ENCODE measurements around the gene SLC16A12. TPM values are rescaled to one million over a fixed set of nuclear protein-coding genes. Genes with fewer than 3 reads are reported as not detected.

The SLC16A12 gene
- total and polyA plus RNA-seq, 2 of the 4 experiments (the other 2 are of a cell fraction) = 1.4 to 1.6 TPM

- H2AK9ac ChIP-seq (replicated peaks; ENCODE audit: low read depth, low read length, poor library complexity) = no peak overlapping the region
- in situ Hi-C loops (cut with MboI; ENCODE audit: low sequenced_read_pairs) (loop anchor here (5.0 kb wide), 1 partner anchor 299 kb away; no protein-coding TSS in a partner anchor), intact Hi-C loops (cut with micrococcal nuclease) (no loop called here), dilution Hi-C loops (cut with HindIII; ENCODE audit: low sequenced_read_pairs, unreplicated experiment) (no loop called here)
- H4K8ac ChIP-seq (ENCODE audit: low read depth in 2 of 2, low read length in 2 of 2) = no peak overlapping the region
- no CpG with 5 or more reads among the region's 1 CpG for WGBS, 2 experiments (ENCODE audit: extremely low coverage in 2 of 2, insufficient read length in 1 of 2)
- no peaks in the 10 kb centered on the region for H4K20me1 ChIP-seq (ENCODE audit: insufficient read depth, low read length)
- no peak overlapping the region for H2BK15ac ChIP-seq (ENCODE audit: low read depth, low read length)
- H3K56ac ChIP-seq (ENCODE audit: extremely low read depth, insufficient read depth, low read length) = no peak overlapping the region
- ATAC-seq (ENCODE audit: low read depth) (no peak), DNase-seq (peak; percentile 45)
- TF ChIP-seq MXI1 (IDR thresholded peaks at IDR 0.05; ENCODE audit: borderline replicate concordance, low read depth, low read length) (no peak), ELK1 (IDR thresholded peaks at IDR 0.05; ENCODE audit: borderline replicate concordance, low read depth, low read length) (no peak), CEBPB (IDR thresholded peaks at IDR 0.05; ENCODE audit: low read depth, low read length) (no peak), USF2 (IDR thresholded peaks at IDR 0.05; ENCODE audit: low read depth, low read length) (no peak), POLR2A (IDR thresholded peaks at IDR 0.05; ENCODE audit: low read depth, low read length) (no peak)
- no peaks in the 10 kb centered on the region for H3K79me1 ChIP-seq (ENCODE audit: low read depth in 1 of 2, low read length in 2 of 2)
- no peak overlapping the region for H3K4me2 ChIP-seq (ENCODE audit: low read depth, low read length)
- no peak overlapping the region for H3K9ac ChIP-seq (ENCODE audit: low read depth, low read length)
- no peak overlapping the region; the same call in 1 of the 2 replicates for H2AK5ac ChIP-seq (ENCODE audit: low read depth, low read length)
- no peak overlapping the region for H3K23ac ChIP-seq (ENCODE audit: low read depth, low read length)
- H4K91ac ChIP-seq (ENCODE audit: insufficient read depth, low read depth, low read length) = 0 out of 2 replicates have a peak overlapping the region, but pooled peaks have one; percentile 8
- no peak overlapping the region for H2AFZ ChIP-seq (replicated peaks; ENCODE audit: low read length, poor library complexity)
- peaks cover 4% of the 10 kb centered on the region; the same call in 1 of the 2 replicates for H3K4me1 ChIP-seq (ENCODE audit: control insufficient read depth, insufficient read depth, low read length)
- no peak overlapping the region for H3K4me3 ChIP-seq (ENCODE audit: insufficient read depth, low read depth, low read length)
- no peak overlapping the region for H2BK120ac ChIP-seq (ENCODE audit: low read depth, low read length)
- peak overlapping the region; percentile 31; the same call in 1 of the 2 replicates for H3K18ac ChIP-seq (ENCODE audit: low read depth, low read length)
- ChIA-PET POLR2A (ENCODE audit: unreplicated experiment) (interaction anchor here (0.6 kb wide), 1 partner anchor 265 kb away, joined by 3 read pairs; no protein-coding TSS in a partner anchor), CTCF (no interaction called here)
- no peak overlapping the region; the same call in 1 of the 2 replicates for H4K5ac ChIP-seq (ENCODE audit: low read depth, low read length)
- no peaks in the 10 kb centered on the region for H3K36me3 ChIP-seq (ENCODE audit: control insufficient read depth, insufficient read depth, low read length)
- H3K4ac ChIP-seq (ENCODE audit: low read depth, low read length) = no peak overlapping the region
- BruUV-seq (replicated peaks) = no TSS peak
- no peaks in the 10 kb centered on the region for H3K27me3 ChIP-seq (ENCODE audit: control insufficient read depth, insufficient read depth, low read length)
- peaks cover 5% of the 10 kb centered on the region for H3K9me1 ChIP-seq (ENCODE audit: insufficient read depth, low read length)
- no peak overlapping the region for H2BK5ac ChIP-seq (ENCODE audit: low read depth, low read length, poor library complexity, severe bottlenecking)
- no peak overlapping the region for H2BK20ac ChIP-seq (ENCODE audit: low read depth, low read length)
- no peaks in the 10 kb centered on the region for H3K9me3 ChIP-seq (ENCODE audit: control insufficient read depth, insufficient read depth, low read length)
- no peak overlapping the region for H3K14ac ChIP-seq (replicated peaks; ENCODE audit: low read depth, low read length)
- no peak overlapping the region for H3K27ac ChIP-seq (ENCODE audit: insufficient read depth, low read length)
Observed at GRCh38 chr10:89556600-89556999, 21.2 kb upstream of the SLC16A12 start.

Measured in IMR-90 (cell line).